Left ventricle myocardium inferior (tissue), 1 donor: ENCODE measurements around the gene PRDM4. TPM values are rescaled to one million over a fixed set of nuclear protein-coding genes. Genes with fewer than 3 reads are reported as not detected.

ENCODE experiments used
- DNase-seq: peaks from one replicate; pipeline ENCODE4 v3.0.0-alpha.2; 2020
- H3K27ac ChIP-seq: fragments of 200-600 bp; replicated peaks from 2 replicates; pipeline ENCODE4 v1.8.0; 2021
- H3K27me3 ChIP-seq: fragments of 200-600 bp; 2 replicates; pipeline ENCODE4 v1.8.0; 2021; ENCODE audit warnings: low read depth
- H3K36me3 ChIP-seq: fragments of 200-600 bp; 2 replicates; pipeline ENCODE4 v1.8.0; 2021
- H3K4me1 ChIP-seq: fragments of 200-600 bp; 2 replicates; pipeline ENCODE4 v1.8.0; 2021
- H3K4me3 ChIP-seq: fragments of 200-600 bp; 2 replicates; pipeline ENCODE4 v1.8.0; 2021; ENCODE audit warnings: mild to moderate bottlenecking, moderate library complexity
- H3K9me3 ChIP-seq: fragments of 200-600 bp; replicated peaks from 2 replicates; pipeline ENCODE4 v1.8.0; 2021
- CTCF ChIP-seq: fragments of 200-600 bp; IDR thresholded peaks from 2 replicates; pipeline ENCODE4 v1.8.0; 2021; ENCODE audit warnings: antibody characterized with exemption, mild to moderate bottlenecking, borderline replicate concordance
- intact Hi-C: fragments of 100-400 bp; cut with micrococcal nuclease; formaldehyde crosslinking; loops from one replicate; pipeline ENCODE4 v1.11.0; 2022
- total RNA-seq: library from RNA; stranded (reverse); fragmentation: NEBNext Ultra II Directional; extraction: Animal tissue kit (Norgen Biotek cat#: 25700); gene quantifications from one replicate; pipeline ENCODE4 v1.2.1, GENCODE V29; 2021
- donor health status: DM: no; HTN: yes; CAD: no; lungs with severe emphysema.

PRDM4 gene
- total RNA-seq, 1 donor from 2014 or later, result 13.1 TPM

- Histone ChIP-seq H3K4me3 (peak overlapping the region; percentile 97), H3K4me1 (peaks cover 32% of the 10 kb centered on the region), H3K27ac (no peak overlapping the region), H3K27me3 (peaks cover 21% of the 10 kb centered on the region), H3K36me3 (peaks cover 12% of the 10 kb centered on the region), H3K9me3 (no peaks in the 10 kb centered on the region)
- DNase-seq, result no peak
- intact Hi-C loops, result no loop called here
- no peak for TF ChIP-seq CTCF
Observed at GRCh38 chr12:107684029-107684795, 76.7 kb downstream of the PRDM4 start.

Other genes starting within 250 kb of the PRDM4 start
- gene PWP1, start 75.3 kb downstream of the PRDM4 start, total RNA-seq, result 11.7 TPM
- not detected for gene ASCL4, start 13.6 kb upstream of the PRDM4 start, total RNA-seq